Measurements from ENCODE around the gene SP140.

SP140 gene

DNA sequence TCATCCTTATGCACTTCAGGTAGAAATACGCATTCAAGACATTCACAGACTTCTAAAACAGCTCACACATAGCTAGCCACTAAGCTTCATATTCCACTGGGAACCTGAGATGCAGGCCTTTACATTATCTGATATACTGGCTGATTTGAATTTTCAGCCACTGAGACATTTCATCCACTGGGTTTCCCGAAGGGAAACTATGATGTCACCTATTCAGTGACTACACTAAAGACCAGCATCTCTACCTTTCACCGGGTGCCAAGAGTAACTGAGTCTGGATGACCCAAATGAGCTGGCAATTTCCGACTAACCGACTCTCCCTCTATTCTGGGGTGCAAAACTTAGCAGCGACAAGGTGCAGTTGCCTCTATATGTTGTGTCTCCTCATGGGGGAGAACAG lies 69.7 kb downstream of the SP140 start:
- Histone ChIP-seq H3K27ac (no peak overlapping the region), H3K4me2 (ENCODE audit: low read length) (no peak overlapping the region), H3K4me1 (no peaks in the 10 kb centered on the region), H2AFZ (no peak overlapping the region), H3K79me2 (no peaks in the 10 kb centered on the region), H3K9ac (no peak overlapping the region), H3K4me3 (ENCODE audit: low read depth, low read length) (no peak overlapping the region), H3K36me3 (ENCODE audit: control insufficient read depth, insufficient read depth, low read length) (no peaks in the 10 kb centered on the region), H3K9me3 (ENCODE audit: control insufficient read depth, low read length) (no peaks in the 10 kb centered on the region), H3K27me3 (ENCODE audit: control insufficient read depth, insufficient read depth, low read length) (no peaks in the 10 kb centered on the region)
- no peak for TF ChIP-seq CTCF (IDR thresholded peaks at IDR 0.05)

DNA sequence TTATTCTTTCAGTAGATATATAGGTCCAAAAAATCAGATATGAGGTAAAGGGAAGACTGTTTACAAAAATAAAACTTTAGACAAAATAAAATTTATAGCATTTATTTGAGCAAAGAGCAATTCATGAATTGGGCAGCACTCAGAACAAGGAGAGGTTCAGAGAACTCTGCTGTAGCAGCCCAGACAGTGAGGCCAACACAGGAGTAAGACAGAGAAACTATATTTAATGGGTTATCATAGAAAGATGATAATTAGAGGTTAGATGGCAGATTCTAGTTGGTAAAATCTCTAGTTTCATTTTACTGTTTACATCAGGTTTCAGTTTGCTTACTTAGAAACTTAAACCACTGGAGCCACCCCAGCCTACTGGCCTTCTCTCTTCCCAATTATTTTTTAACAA lies 71.4 kb downstream of the SP140 start:
- no peaks in the 10 kb centered on the region for H3K36me3 ChIP-seq (ENCODE audit: control insufficient read depth, insufficient read depth, low read length)
- H3K9ac ChIP-seq, result no peak overlapping the region
- no peak overlapping the region for H2AFZ ChIP-seq
- no peak overlapping the region for H3K27ac ChIP-seq
- H3K9me3 ChIP-seq (ENCODE audit: control insufficient read depth, low read length), result no peaks in the 10 kb centered on the region
- H3K79me2 ChIP-seq, result no peaks in the 10 kb centered on the region
- no peak overlapping the region for H3K4me2 ChIP-seq (ENCODE audit: low read length)
- no peak overlapping the region for H3K4me3 ChIP-seq (ENCODE audit: low read depth, low read length)
- TF ChIP-seq CTCF (IDR thresholded peaks at IDR 0.05), result no peak
- H3K27me3 ChIP-seq (ENCODE audit: control insufficient read depth, insufficient read depth, low read length), result no peaks in the 10 kb centered on the region
- H3K4me1 ChIP-seq, result no peaks in the 10 kb centered on the region

DNA sequence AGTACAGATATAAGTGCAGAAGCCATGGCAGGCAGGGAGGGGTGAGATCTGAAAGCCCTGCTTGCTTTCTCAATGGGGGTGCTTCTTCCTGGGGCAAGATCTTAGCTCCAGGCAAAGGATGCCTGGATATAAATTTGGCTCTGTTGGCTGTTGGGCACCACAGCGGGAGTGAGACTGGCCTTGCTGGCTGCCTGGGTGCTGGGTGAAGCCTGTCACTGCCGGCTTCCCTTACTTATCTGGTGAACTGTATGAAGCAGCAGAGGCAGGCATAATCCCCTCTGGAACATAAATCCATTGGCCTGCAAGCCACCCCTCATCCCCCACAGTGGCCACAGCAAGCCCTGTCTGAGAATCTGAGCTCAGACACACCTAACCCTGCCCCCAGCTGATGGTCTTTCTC lies 74.1 kb downstream of the SP140 start:
- Histone ChIP-seq H3K4me3 (ENCODE audit: low read depth, low read length) (no peak overlapping the region), H3K27ac (no peak overlapping the region), H3K27me3 (ENCODE audit: control insufficient read depth, insufficient read depth, low read length) (no peaks in the 10 kb centered on the region), H3K4me2 (ENCODE audit: low read length) (no peak overlapping the region), H3K4me1 (no peaks in the 10 kb centered on the region), H3K9ac (no peak overlapping the region), H2AFZ (no peak overlapping the region), H3K9me3 (ENCODE audit: control insufficient read depth, low read length) (no peaks in the 10 kb centered on the region), H3K36me3 (ENCODE audit: control insufficient read depth, insufficient read depth, low read length) (no peaks in the 10 kb centered on the region), H3K79me2 (no peaks in the 10 kb centered on the region)
- TF ChIP-seq CTCF (IDR thresholded peaks at IDR 0.05), result no peak

DNA sequence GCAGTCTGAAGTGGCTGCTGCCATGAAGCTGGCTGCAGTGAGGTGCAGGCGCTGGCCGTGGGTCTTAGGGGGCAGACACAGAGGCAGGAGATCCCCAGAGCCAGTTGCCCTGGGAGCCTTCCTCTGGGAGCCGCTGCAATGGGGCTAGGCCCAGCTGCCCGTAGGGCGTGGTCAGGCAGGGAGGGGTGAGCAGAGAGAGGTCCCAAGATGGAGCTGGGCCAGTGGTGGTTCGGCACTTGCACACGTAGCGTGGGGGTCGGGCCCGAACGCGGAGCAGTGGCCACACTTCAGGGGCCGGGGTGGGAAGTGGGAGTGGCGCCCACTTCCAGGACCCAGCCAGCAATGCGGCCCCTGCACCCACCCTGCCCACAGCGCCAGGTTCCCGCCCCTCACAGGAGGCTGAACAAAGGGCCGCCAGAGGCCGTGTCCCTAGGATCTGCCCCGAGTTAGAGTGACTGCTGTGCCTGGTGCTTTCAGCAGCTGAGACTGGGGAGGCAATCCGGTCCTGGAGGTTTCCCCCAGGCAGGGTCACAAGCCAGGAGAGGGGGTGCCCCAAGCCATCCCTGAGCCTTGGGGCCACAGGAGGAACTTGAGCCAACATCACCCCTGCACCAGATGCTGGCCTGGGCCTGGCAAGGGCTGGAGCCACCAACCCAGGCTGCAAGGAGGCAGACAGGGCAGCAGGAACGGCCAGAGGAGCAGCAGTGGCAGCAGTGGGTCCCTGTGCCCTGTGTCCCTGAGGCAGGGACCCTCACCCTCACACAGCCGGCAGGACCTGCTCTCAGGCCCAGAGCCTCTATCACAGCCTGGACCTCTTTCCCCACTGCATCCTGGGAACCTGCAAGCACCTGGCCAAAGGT lies 80.1 kb downstream of the SP140 start:
- no peaks in the 10 kb centered on the region for H3K4me1 ChIP-seq
- no peaks in the 10 kb centered on the region for H3K36me3 ChIP-seq (ENCODE audit: control insufficient read depth, insufficient read depth, low read length)
- TF ChIP-seq CTCF (IDR thresholded peaks at IDR 0.05), result no peak
- no peaks in the 10 kb centered on the region for H3K9me3 ChIP-seq (ENCODE audit: control insufficient read depth, low read length)
- no peak overlapping the region for H3K4me2 ChIP-seq (ENCODE audit: low read length)
- H2AFZ ChIP-seq, result no peak overlapping the region
- H3K27ac ChIP-seq, result no peak overlapping the region
- H3K9ac ChIP-seq, result no peak overlapping the region
- H3K27me3 ChIP-seq (ENCODE audit: control insufficient read depth, insufficient read depth, low read length), result no peaks in the 10 kb centered on the region
- H3K79me2 ChIP-seq, result no peaks in the 10 kb centered on the region
- no peak overlapping the region for H3K4me3 ChIP-seq (ENCODE audit: low read depth, low read length)

GRCh38 chr2:230306474-230306873 lies 80.9 kb downstream of the SP140 start:
- no peak overlapping the region for H3K4me3 ChIP-seq (ENCODE audit: low read depth, low read length)
- H3K4me1 ChIP-seq, result peaks cover under 1% of the 10 kb centered on the region
- no peaks in the 10 kb centered on the region for H3K36me3 ChIP-seq (ENCODE audit: control insufficient read depth, insufficient read depth, low read length)
- H3K79me2 ChIP-seq, result no peaks in the 10 kb centered on the region
- no peaks in the 10 kb centered on the region for H3K27me3 ChIP-seq (ENCODE audit: control insufficient read depth, insufficient read depth, low read length)
- no peak overlapping the region for H3K27ac ChIP-seq
- no peak for TF ChIP-seq CTCF (IDR thresholded peaks at IDR 0.05)
- no peak overlapping the region for H3K9ac ChIP-seq
- no peak overlapping the region for H2AFZ ChIP-seq
- H3K9me3 ChIP-seq (ENCODE audit: control insufficient read depth, low read length), result no peaks in the 10 kb centered on the region
- H3K4me2 ChIP-seq (ENCODE audit: low read length), result no peak overlapping the region

Data from parathyroid adenoma (tissue), 2 donors.